HepG2 (cell line): Measurements from ENCODE around the gene FNDC3B. TPM values are rescaled to one million over a fixed set of nuclear protein-coding genes. Genes with fewer than 3 reads are reported as not detected.

Source experiments
- ATF5 ChIP-seq: sonication (generic); formaldehyde crosslinking; IDR thresholded peaks from 2 replicates; pipeline ENCODE4 v1.4.0; 2020; ENCODE audit warnings: mild to moderate bottlenecking, low read depth, missing genetic modification reagents
- FOXJ3 ChIP-seq: sonication (generic); formaldehyde crosslinking; IDR thresholded peaks from 2 replicates; pipeline ENCODE4 v1.4.0; 2020; ENCODE audit warnings: missing genetic modification reagents, mild to moderate bottlenecking, borderline replicate concordance
- GATAD1 ChIP-seq: IDR thresholded peaks from 2 replicates; pipeline ENCODE4 v1.6.1; 2016; ENCODE audit warnings: missing genetic modification reagents, missing compliant biosample characterization
- MTERF4 ChIP-seq: sonication (generic); formaldehyde crosslinking; IDR thresholded peaks from 2 replicates; pipeline ENCODE4 v1.8.0; 2023; ENCODE audit warnings: mild to moderate bottlenecking, missing genetic modification reagents
- NFE2L1 ChIP-seq: sonication (generic); formaldehyde crosslinking; IDR thresholded peaks from 2 replicates; pipeline ENCODE4 v1.4.0; 2020; ENCODE audit warnings: missing genetic modification reagents, mild to moderate bottlenecking, borderline replicate concordance
- ZBTB40 ChIP-seq, 2 experiments: fragments of 450-650 bp in 1 of 2; sonication (generic) in 1 of 2; formaldehyde crosslinking in 1 of 2; IDR thresholded peaks; 2 replicates each; pipeline versions ENCODE4 v1.6.1 to v1.8.0; 2016 to 2022; ENCODE audit warnings: antibody characterized with exemption in 1 of 2, mild to moderate bottlenecking in 1 of 2, missing genetic modification reagents in 1 of 2
- ZNF318 ChIP-seq: sonication (generic); formaldehyde crosslinking; IDR thresholded peaks from 2 replicates; pipeline ENCODE4 v1.4.0; 2020; ENCODE audit warnings: mild to moderate bottlenecking, missing genetic modification reagents
- ZNF563 ChIP-seq: sonication (generic); formaldehyde crosslinking; IDR thresholded peaks from 2 replicates; pipeline ENCODE4 v1.8.0; 2022; ENCODE audit warnings: mild to moderate bottlenecking, moderate library complexity, missing genetic modification reagents
- polyA plus RNA-seq, 8 experiments: library from polyadenylated mRNA; depleted of rRNA in 3 of 8; stranded (reverse) in 7 of 8; unstranded in 1 of 8; fragments of >200 nt; fragmentation: Illumina TruSeq in 4 of 8; extraction: Trizol in 4 of 8; gene quantifications; 2 replicates each; pipeline versions ENCODE4 v1.2.1 to v1.2.3, GENCODE V29; 2011 to 2016; ENCODE audit warnings: low read depth in 4 of 8, missing spikeins in 1 of 8, mixed read lengths in 1 of 8; ENCODE audit not compliant: insufficient read depth in 1 of 8
- total RNA-seq, 5 experiments: library from RNA; depleted of rRNA; stranded (reverse); fragments of >200 nt; fragmentation: Illumina TruSeq; extraction: Trizol; gene quantifications; 2 replicates each; pipeline ENCODE4 v1.2.3, GENCODE V29; 2016; ENCODE audit warnings: low read depth in 1 of 5

The FNDC3B gene
- total and polyA plus RNA-seq, 2 of the 13 experiments (the other 11 are each of a cell fraction or from before 2014, with no cell fraction given), result 74.8 to 103 TPM

GRCh38 chr3:172179680-172180399, 140.5 kb downstream of the FNDC3B start (continued):
- TF ChIP-seq ZNF318 (CRISPR knock-in tag), result no peak
- no peak for TF ChIP-seq MTERF4 (CRISPR knock-in tag)
- no peak for TF ChIP-seq ATF5 (CRISPR knock-in tag)
- peak; percentile 64 for TF ChIP-seq GATAD1 (CRISPR knock-in tag)
- no peak for TF ChIP-seq NFE2L1
- TF ChIP-seq FOXJ3 (CRISPR knock-in tag), result peak; percentile 96
- no peak for TF ChIP-seq ZBTB40 (IDR thresholded peaks at IDR 0.05)
- TF ChIP-seq ZBTB40 (CRISPR knock-in tag; IDR thresholded peaks at IDR 0.05), result no peak
- no peak for TF ChIP-seq ZNF563 (CRISPR knock-in tag)
